Panc1 (cell line): Measurements from ENCODE around the gene UBE2R2.

Experiments used
- POLR2AphosphoS5 ChIP-seq: IDR thresholded peaks from 2 replicates; pipeline ENCODE4 v1.6.1; 2012; ENCODE audit warnings: mild to moderate bottlenecking, low read depth, low read length, moderate library complexity
- SIN3A ChIP-seq: IDR thresholded peaks from 2 replicates; pipeline ENCODE4 v1.6.1; 2012; ENCODE audit warnings: low read depth, mild to moderate bottlenecking, low read length, moderate library complexity, borderline replicate concordance; ENCODE audit not compliant: insufficient read depth
- TCF7L2 ChIP-seq: IDR thresholded peaks from 2 replicates; pipeline ENCODE4 v1.6.1; 2011; ENCODE audit warnings: mild to moderate bottlenecking, low read depth, low read length, inconsistent platforms
- TF ChIP-seq, protein P1 (sequence below): fragments of 450-650 bp; IDR thresholded peaks from 2 replicates; pipeline ENCODE4 v1.5.1; 2017; ENCODE audit warnings: mild to moderate bottlenecking
- TF ChIP-seq, protein P2 (sequence below), 2 experiments: IDR thresholded peaks; 2 replicates each; pipeline ENCODE4 v1.6.1; 2011 to 2012; ENCODE audit warnings: low read depth in 2 of 2, control low read depth in 1 of 2, low read length in 1 of 2, mild to moderate bottlenecking in 1 of 2, moderate library complexity in 1 of 2; ENCODE audit not compliant: insufficient read depth in 1 of 2

DNA sequence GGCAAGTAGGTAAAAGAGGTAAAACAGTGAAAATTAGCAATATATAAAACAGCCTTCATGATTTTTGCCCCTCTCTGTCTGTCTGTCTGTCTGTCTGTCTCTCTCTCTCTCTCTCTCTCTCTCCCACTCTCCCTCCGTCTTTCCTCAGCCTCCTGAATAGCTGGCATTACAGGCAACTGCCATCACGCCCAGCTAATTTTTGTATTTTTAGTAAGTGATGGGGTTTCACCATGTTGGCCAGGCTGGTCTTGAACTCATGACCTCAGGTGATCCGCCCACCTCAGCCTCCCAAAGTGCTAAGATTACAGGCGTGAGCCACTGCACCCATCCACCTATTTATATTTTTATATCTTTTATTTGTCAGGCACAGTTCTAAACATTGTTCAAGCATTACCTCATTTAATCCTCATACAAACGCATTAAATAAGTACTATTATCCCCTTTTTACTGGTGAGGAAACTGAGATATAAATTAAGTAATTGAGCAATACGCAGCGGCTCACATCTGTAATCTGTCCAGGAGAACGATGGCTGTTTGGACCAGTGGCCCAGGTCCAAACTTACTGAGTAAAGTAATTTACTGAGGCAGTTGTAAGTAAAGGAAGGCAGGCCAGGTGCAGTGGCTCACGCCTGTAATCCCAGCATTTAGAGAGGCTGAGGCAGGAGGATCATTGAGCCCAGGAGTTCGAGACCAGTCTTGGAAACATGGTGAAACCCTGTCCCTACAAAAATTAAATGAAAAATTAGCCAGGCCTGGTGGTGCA lies 60.9 kb downstream of the UBE2R2 start:
- TF ChIP-seq, protein P1, sequence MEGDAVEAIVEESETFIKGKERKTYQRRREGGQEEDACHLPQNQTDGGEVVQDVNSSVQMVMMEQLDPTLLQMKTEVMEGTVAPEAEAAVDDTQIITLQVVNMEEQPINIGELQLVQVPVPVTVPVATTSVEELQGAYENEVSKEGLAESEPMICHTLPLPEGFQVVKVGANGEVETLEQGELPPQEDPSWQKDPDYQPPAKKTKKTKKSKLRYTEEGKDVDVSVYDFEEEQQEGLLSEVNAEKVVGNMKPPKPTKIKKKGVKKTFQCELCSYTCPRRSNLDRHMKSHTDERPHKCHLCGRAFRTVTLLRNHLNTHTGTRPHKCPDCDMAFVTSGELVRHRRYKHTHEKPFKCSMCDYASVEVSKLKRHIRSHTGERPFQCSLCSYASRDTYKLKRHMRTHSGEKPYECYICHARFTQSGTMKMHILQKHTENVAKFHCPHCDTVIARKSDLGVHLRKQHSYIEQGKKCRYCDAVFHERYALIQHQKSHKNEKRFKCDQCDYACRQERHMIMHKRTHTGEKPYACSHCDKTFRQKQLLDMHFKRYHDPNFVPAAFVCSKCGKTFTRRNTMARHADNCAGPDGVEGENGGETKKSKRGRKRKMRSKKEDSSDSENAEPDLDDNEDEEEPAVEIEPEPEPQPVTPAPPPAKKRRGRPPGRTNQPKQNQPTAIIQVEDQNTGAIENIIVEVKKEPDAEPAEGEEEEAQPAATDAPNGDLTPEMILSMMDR: no peak
- TF ChIP-seq SIN3A: no peak
- no peak for TF ChIP-seq POLR2AphosphoS5
- TF ChIP-seq, protein P2, sequence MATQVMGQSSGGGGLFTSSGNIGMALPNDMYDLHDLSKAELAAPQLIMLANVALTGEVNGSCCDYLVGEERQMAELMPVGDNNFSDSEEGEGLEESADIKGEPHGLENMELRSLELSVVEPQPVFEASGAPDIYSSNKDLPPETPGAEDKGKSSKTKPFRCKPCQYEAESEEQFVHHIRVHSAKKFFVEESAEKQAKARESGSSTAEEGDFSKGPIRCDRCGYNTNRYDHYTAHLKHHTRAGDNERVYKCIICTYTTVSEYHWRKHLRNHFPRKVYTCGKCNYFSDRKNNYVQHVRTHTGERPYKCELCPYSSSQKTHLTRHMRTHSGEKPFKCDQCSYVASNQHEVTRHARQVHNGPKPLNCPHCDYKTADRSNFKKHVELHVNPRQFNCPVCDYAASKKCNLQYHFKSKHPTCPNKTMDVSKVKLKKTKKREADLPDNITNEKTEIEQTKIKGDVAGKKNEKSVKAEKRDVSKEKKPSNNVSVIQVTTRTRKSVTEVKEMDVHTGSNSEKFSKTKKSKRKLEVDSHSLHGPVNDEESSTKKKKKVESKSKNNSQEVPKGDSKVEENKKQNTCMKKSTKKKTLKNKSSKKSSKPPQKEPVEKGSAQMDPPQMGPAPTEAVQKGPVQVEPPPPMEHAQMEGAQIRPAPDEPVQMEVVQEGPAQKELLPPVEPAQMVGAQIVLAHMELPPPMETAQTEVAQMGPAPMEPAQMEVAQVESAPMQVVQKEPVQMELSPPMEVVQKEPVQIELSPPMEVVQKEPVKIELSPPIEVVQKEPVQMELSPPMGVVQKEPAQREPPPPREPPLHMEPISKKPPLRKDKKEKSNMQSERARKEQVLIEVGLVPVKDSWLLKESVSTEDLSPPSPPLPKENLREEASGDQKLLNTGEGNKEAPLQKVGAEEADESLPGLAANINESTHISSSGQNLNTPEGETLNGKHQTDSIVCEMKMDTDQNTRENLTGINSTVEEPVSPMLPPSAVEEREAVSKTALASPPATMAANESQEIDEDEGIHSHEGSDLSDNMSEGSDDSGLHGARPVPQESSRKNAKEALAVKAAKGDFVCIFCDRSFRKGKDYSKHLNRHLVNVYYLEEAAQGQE (IDR thresholded peaks at IDR 0.05; ENCODE audit: insufficient read depth in 1 of 2, low read depth in 2 of 2, low read length in 1 of 2): no peak
- no peak for TF ChIP-seq TCF7L2
